SK-N-SH (cell line): ENCODE measurements around the gene DOCK3. TPM values are rescaled to one million over a fixed set of nuclear protein-coding genes. Genes with fewer than 3 reads are reported as not detected.

Experiments
- CTCF ChIA-PET: fragments of 300-600, 350-600 bp; formaldehyde crosslinking; extraction: SDS; loops from one replicate; lab custom pipeline; 2021; lab: Yijun Ruan, JAX
- POLR2A ChIA-PET: fragments of 350-600 bp; sonication (Branson Sonifier 250); formaldehyde crosslinking; extraction: SDS; loops from one replicate; lab custom pipeline; 2020; ENCODE audit warnings: antibody characterized with exemption, inconsistent platforms; lab: Yijun Ruan, JAX
- DNase-seq: peaks from one replicate; pipeline ENCODE4 v3.0.0; 2012
- H2AFZ ChIP-seq: fragments of 200-600 bp; sonication (generic); 2 replicates; pipeline ENCODE4 v1.8.1; 2016; ENCODE audit warnings: antibody characterized with exemption, mild to moderate bottlenecking, low read depth
- H3F3A ChIP-seq: fragments of 200-600 bp; sonication (generic); replicated peaks from 2 replicates; pipeline ENCODE3; 2016; ENCODE audit warnings: antibody characterized with exemption, mild to moderate bottlenecking; ENCODE audit not compliant: insufficient read depth
- H3K27ac ChIP-seq, 2 experiments: fragments of 200-500 bp in 1 of 2; fragments of 200-600 bp in 1 of 2; sonication (Bioruptor generic) in 1 of 2; sonication (generic), shearing (Covaris generic) in 1 of 2; 2 replicates each; pipeline versions ENCODE4 v1.5.1 to v1.6.1; 2014 to 2016; ENCODE audit warnings: low read depth in 2 of 2, inconsistent platforms in 1 of 2, low read length in 1 of 2, mild to moderate bottlenecking in 1 of 2, mixed read lengths in 1 of 2
- H3K27me3 ChIP-seq: fragments of 200-600 bp; sonication (generic), shearing (Covaris generic); 2 replicates; pipeline ENCODE4 v1.6.1; 2016; ENCODE audit warnings: mixed run types; ENCODE audit not compliant: insufficient read depth
- H3K36me3 ChIP-seq, 2 experiments: fragments of 200-500 bp in 1 of 2; fragments of 200-600 bp in 1 of 2; sonication (Bioruptor generic) in 1 of 2; sonication (generic) in 1 of 2; replicated peaks in 1 of 2; 2 replicates each; pipeline versions ENCODE3 to v1.5.1; 2014 to 2016; ENCODE audit warnings: low read length in 1 of 2, mild to moderate bottlenecking in 1 of 2; ENCODE audit not compliant: insufficient read depth in 2 of 2, control insufficient read depth in 1 of 2
- H3K4me1 ChIP-seq, 2 experiments: fragments of 200-500 bp in 1 of 2; fragments of 200-600 bp in 1 of 2; sonication (Bioruptor generic) in 1 of 2; sonication (generic), shearing (Covaris generic) in 1 of 2; 2 replicates each; pipeline versions ENCODE4 v1.5.1 to v1.6.1; 2014 to 2016; ENCODE audit warnings: low read depth in 1 of 2, low read length in 1 of 2, mixed run types in 1 of 2; ENCODE audit not compliant: insufficient read depth in 2 of 2, control insufficient read depth in 1 of 2
- H3K4me2 ChIP-seq: fragments of 200-600 bp; sonication (generic), shearing (Covaris generic); 2 replicates; pipeline ENCODE4 v1.6.1; 2017; ENCODE audit warnings: mixed run types
- H3K4me3 ChIP-seq, 2 experiments: fragments of 200-500 bp in 1 of 2; fragments of 200-600 bp in 1 of 2; sonication (Bioruptor generic) in 1 of 2; sonication (generic), shearing (Covaris generic) in 1 of 2; 2 replicates each; pipeline versions ENCODE4 v1.5.1 to v1.8.1; 2014 to 2016; ENCODE audit warnings: low read depth in 2 of 2, inconsistent platforms in 1 of 2, low read length in 1 of 2, mild to moderate bottlenecking in 1 of 2, mixed read lengths in 1 of 2, moderate library complexity in 1 of 2
- H3K79me2 ChIP-seq: fragments of 200-600 bp; sonication (generic); 2 replicates; pipeline ENCODE4 v1.8.1; 2017; ENCODE audit warnings: mild to moderate bottlenecking; ENCODE audit not compliant: insufficient read depth
- H3K9ac ChIP-seq: fragments of 200-600 bp; sonication (generic); 2 replicates; pipeline ENCODE4 v1.6.1; 2017; ENCODE audit warnings: mixed run types
- H3K9me2 ChIP-seq: fragments of 200-600 bp; sonication (generic); 2 replicates; pipeline ENCODE4 v1.6.1; 2017; ENCODE audit warnings: mixed run types
- H3K9me3 ChIP-seq: fragments of 200-600 bp; sonication (generic); 2 replicates; pipeline ENCODE4 v1.6.1; 2017; ENCODE audit warnings: mixed run types, mild to moderate bottlenecking, moderate library complexity
- H4K20me1 ChIP-seq: fragments of 200-600 bp; sonication (generic); 2 replicates; pipeline ENCODE4 v1.6.1; 2017; ENCODE audit warnings: mild to moderate bottlenecking, mixed run types; ENCODE audit not compliant: insufficient read depth
- CHD2 ChIP-seq: fragments of 150-350 bp; IDR thresholded peaks from 2 replicates; pipeline ENCODE4 v1.6.1; 2018; ENCODE audit warnings: low read length; ENCODE audit not compliant: partially characterized antibody
- FOXJ3 ChIP-seq: sonication (generic); formaldehyde crosslinking; IDR thresholded peaks from 2 replicates; pipeline ENCODE4 v1.5.1; 2020; ENCODE audit warnings: mild to moderate bottlenecking, missing genetic modification reagents
- FOXM1 ChIP-seq: IDR thresholded peaks from 2 replicates; pipeline ENCODE4 v1.4.0; 2012; ENCODE audit warnings: low read depth, mild to moderate bottlenecking
- GATA2 ChIP-seq: sonication (generic); formaldehyde crosslinking; IDR thresholded peaks from 2 replicates; pipeline ENCODE4 v1.5.0; 2020; ENCODE audit warnings: mild to moderate bottlenecking, missing genetic modification reagents
- JUND ChIP-seq: IDR thresholded peaks from 2 replicates; pipeline ENCODE4 v1.4.0; 2012
- MEF2A ChIP-seq: IDR thresholded peaks from 2 replicates; pipeline ENCODE4 v1.4.0; 2012; ENCODE audit warnings: low read depth, borderline replicate concordance
- MXI1 ChIP-seq: IDR thresholded peaks from 2 replicates; pipeline ENCODE4 v1.6.1; 2012; ENCODE audit warnings: mild to moderate bottlenecking, low read depth, low read length, improper control_type of control experiment
- NFIC ChIP-seq: IDR thresholded peaks from 2 replicates; pipeline ENCODE4 v1.4.0; 2012; ENCODE audit warnings: borderline replicate concordance
- NRF1 ChIP-seq: IDR thresholded peaks from 2 replicates; pipeline ENCODE4 v1.6.1; 2012; ENCODE audit warnings: low read depth, mild to moderate bottlenecking, low read length
- POLR2AphosphoS5 ChIP-seq: IDR thresholded peaks from 2 replicates; pipeline ENCODE4 v1.6.1; 2012; ENCODE audit warnings: low read depth, low read length
- RCOR1 ChIP-seq: fragments of 150-350 bp; IDR thresholded peaks from 2 replicates; pipeline ENCODE4 v1.6.1; 2017; ENCODE audit warnings: antibody characterized with exemption, low read length
- SIN3A ChIP-seq: IDR thresholded peaks from 2 replicates; pipeline ENCODE4 v1.6.1; 2012; ENCODE audit warnings: low read depth, mild to moderate bottlenecking, low read length, moderate library complexity, borderline replicate concordance
- TAF1 ChIP-seq: IDR thresholded peaks from 2 replicates; pipeline ENCODE4 v1.6.1; 2012; ENCODE audit warnings: low read depth, mild to moderate bottlenecking, low read length, moderate library complexity, borderline replicate concordance
- TCF12 ChIP-seq: IDR thresholded peaks from 2 replicates; pipeline ENCODE4 v1.4.0; 2012
- YY1 ChIP-seq: IDR thresholded peaks from 2 replicates; pipeline ENCODE4 v1.4.0; 2012; ENCODE audit warnings: low read depth, mild to moderate bottlenecking
- ZBTB33 ChIP-seq: IDR thresholded peaks from 2 replicates; pipeline ENCODE4 v1.4.0; 2012; ENCODE audit warnings: low read depth, borderline replicate concordance
- WGBS: methylation state at CpG from one replicate; pipeline ENCODE4 v1.1.6; 2017; ENCODE audit warnings: low lambda C conversion rate; 5-methylcytosine and 5-hydroxymethylcytosine counted together
- polyA plus RNA-seq, 3 experiments: library from polyadenylated mRNA; depleted of rRNA; stranded (reverse); fragments of >200 nt; gene quantifications; 2 replicates each; pipeline ENCODE4 v1.2.3, GENCODE V29; 2012
- TF ChIP-seq, protein P1 (sequence below): IDR thresholded peaks from 2 replicates; pipeline ENCODE4 v1.6.1; 2012; ENCODE audit warnings: mild to moderate bottlenecking, low read depth, low read length, moderate library complexity
- TF ChIP-seq, protein P2 (sequence below): IDR thresholded peaks from 2 replicates; pipeline ENCODE4 v1.4.0; 2012; ENCODE audit warnings: low read depth

Gene DOCK3
- polyA plus RNA-seq, 1 of the 3 experiments (the other 2 are of a cell fraction): 0.05 TPM

DNA sequence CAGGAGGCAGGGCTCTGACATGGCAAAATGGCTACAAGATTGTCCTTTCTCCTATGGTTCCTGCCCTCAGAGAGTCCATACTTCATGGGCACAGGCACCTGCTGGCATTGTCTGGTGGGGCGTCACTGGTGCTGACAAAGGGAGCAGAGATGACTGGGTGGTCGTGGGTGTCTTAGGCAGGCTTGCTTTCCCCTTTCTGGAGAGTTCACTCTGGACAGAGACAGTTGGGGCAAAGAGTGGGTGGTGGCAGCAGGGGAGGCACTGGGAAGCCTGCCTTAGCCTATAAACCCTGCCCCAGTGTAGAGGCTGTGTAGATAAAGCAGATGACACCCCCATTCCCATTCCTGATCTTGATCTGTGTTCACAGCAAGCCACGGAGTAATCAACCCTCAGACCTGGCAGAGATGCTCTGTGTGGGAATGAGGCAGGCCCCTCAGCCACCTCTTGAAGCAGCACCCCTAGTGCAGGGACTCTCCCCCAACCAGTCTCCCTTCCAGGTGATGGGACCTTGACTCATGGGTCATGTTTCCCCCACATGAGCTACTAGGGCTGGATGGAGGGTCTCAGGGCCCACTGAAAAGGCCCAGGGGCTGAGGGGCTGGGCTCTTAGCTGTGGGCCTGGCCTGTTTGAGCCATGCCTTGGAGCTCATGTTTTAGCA, 20.7 kb upstream of the DOCK3 start (continued):
- TF ChIP-seq TAF1: no peak

- WGBS: 83% methylated on average over 2 of the region's 3 CpGs
These were observed 19.5 kb upstream of the DOCK3 start for GRCh38 chr3:50655009-50655830.

More at GRCh38 chr3:50655009-50655830, 19.5 kb upstream of the DOCK3 start:
- Histone ChIP-seq H3K27ac (no peak overlapping the region), H4K20me1 (no peaks in the 10 kb centered on the region), H3K9me2 (no peaks in the 10 kb centered on the region), H3K79me2 (no peaks in the 10 kb centered on the region), H3K4me2 (no peak overlapping the region), H3K27me3 (no peaks in the 10 kb centered on the region), H3K36me3 (no peaks in the 10 kb centered on the region), H2AFZ (no peak overlapping the region), H3K9ac (no peak overlapping the region), H3K4me3 (no peak overlapping the region)
- no peak for DNase-seq
- TF ChIP-seq YY1 (no peak), NFIC (no peak), TAF1 (no peak), ZBTB33 (no peak), TCF12 (no peak), CHD2 (no peak), RCOR1 (no peak), NRF1 (no peak), SIN3A (no peak), FOXM1 (no peak), POLR2AphosphoS5 (no peak), MXI1 (no peak), GATA2 (CRISPR knock-in tag) (no peak), FOXJ3 (CRISPR knock-in tag) (no peak), MEF2A (no peak), JUND (no peak)
- TF ChIP-seq, protein P1, sequence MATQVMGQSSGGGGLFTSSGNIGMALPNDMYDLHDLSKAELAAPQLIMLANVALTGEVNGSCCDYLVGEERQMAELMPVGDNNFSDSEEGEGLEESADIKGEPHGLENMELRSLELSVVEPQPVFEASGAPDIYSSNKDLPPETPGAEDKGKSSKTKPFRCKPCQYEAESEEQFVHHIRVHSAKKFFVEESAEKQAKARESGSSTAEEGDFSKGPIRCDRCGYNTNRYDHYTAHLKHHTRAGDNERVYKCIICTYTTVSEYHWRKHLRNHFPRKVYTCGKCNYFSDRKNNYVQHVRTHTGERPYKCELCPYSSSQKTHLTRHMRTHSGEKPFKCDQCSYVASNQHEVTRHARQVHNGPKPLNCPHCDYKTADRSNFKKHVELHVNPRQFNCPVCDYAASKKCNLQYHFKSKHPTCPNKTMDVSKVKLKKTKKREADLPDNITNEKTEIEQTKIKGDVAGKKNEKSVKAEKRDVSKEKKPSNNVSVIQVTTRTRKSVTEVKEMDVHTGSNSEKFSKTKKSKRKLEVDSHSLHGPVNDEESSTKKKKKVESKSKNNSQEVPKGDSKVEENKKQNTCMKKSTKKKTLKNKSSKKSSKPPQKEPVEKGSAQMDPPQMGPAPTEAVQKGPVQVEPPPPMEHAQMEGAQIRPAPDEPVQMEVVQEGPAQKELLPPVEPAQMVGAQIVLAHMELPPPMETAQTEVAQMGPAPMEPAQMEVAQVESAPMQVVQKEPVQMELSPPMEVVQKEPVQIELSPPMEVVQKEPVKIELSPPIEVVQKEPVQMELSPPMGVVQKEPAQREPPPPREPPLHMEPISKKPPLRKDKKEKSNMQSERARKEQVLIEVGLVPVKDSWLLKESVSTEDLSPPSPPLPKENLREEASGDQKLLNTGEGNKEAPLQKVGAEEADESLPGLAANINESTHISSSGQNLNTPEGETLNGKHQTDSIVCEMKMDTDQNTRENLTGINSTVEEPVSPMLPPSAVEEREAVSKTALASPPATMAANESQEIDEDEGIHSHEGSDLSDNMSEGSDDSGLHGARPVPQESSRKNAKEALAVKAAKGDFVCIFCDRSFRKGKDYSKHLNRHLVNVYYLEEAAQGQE: no peak
- TF ChIP-seq, protein P2, sequence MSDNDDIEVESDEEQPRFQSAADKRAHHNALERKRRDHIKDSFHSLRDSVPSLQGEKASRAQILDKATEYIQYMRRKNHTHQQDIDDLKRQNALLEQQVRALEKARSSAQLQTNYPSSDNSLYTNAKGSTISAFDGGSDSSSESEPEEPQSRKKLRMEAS: no peak
- TF ChIP-seq, all 33 proteins: peak for 0
- ChIA-PET CTCF (interaction anchor here (0.6 to 13.2 kb wide), 4 partner anchors 9 to 659 kb away, joined by 3 to 171 read pairs (median 4); partner anchors contain the start of gene MAPKAPK3), POLR2A (no interaction called here)
- Histone ChIP-seq H3K9me3 (no peaks in the 10 kb centered on the region), H3K4me1 (peaks cover 0 to 9% of the 10 kb centered on the region in 2 experiments; a peak in 1 of 4 replicates), H3F3A (no peaks in the 10 kb centered on the region)
